GM18867 (cell line): ENCODE data around the gene RBPJ.

Experiments used
- ATAC-seq: cut with Tn5 transposase; IDR thresholded peaks from one replicate; pipeline ENCODE4 v1.9.1; 2021; ENCODE audit warnings: mild to moderate bottlenecking, moderate library complexity; ENCODE audit not compliant: unreplicated experiment

RBPJ gene

DNA sequence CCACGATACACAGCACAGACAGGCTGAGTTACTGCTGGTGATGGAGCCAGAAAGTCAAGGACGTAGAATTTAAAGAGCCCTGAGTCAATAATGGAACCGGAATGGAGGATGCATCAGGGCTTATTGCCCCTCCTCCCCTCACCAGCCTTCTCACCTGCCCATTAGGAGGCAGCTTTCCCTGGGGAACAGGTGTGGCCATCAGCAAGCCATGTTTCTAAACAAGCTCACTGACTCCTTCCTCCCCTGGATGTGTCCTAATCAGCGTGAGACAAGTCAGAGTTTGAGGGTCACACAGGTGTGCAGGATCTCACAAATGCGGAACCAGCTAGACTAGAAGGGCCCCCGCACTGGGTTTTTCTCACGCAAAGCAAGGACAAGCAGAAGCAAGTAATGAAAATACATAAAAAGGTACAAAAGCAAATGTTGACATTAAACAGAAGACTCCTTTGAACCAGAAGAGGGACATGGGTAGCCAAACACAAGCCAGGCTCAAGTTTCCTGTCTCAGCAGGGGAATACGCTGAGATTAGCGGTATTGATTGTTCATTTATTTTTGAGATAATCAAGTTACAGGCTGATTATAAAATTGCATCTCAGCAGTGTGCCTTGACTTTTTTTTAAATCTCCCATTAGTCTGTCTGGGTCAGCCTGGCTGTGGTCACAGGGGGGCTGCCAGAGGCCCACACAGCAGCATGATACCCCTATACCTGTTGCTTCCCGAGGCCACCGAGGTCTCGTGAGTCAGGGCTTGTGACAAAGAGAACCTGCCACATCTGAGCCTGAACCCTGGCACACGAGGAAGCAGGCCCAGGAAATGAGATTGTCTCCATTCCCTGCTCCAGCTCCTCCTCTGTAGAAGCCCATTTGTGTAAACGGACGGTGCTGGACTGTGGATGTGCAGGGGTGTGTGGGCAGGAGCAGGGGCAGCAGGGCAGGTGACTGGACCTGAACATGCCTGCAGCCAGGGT lies 132.0 kb downstream of the RBPJ start:
- ATAC-seq: no peak

DNA sequence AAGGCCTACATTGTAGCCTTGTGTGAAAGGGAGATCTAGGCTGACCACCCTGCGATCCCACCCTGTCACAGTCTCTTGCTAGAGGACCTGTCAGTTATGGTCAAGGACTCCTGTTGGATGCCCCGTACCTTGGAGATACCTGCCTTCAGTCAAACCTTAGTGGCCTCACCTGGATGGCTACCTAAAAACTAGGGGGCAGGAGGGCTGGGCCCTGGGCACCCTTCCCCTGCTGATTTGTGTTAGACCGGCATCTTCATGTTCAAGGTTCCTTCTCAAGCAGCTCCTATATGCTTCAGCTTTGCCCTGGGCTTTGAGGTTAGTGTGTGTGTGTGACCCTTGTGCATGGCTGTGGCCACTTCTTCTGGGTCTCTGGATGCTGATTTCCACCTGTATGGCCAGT lies 134.1 kb downstream of the RBPJ start:
- ATAC-seq: no peak

DNA sequence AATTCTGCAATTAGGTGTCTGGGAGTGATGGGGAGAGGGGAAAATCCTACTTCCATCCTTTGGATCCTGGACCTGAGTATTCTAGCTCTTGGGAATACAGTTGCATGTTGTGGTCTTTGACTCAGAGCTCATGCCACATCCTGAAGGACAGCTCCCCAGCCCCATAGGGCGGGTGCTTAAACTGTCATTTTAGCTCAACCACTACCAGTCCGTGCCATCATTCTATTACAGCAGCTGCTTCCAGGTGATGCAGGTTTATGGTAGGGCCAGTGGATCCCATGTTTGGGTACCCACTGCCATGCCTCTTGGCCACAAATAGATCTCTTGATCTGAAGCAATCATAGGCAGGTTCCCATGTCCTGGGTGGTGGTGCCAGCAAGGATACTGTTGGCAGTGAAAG lies 134.8 kb downstream of the RBPJ start:
- no peak for ATAC-seq

DNA sequence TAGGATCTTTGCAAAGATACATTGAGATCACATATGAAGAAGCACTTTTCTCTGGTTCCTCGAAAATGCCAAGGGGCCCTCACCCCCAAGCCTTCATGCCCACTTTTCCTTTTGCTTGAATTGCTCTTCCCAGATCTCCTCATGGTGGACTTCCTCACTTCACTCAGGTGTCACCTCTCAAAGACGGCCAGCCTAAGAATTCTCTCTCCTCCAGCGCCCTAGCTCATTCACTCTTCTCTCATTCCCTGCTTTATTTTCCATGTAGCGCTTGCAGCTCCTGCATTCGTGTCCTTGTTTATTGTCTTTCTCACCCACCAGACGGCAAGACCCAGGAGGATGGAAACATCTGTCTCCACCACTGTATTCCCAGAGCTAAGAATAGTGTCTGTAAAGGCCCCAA lies 136.6 kb downstream of the RBPJ start:
- ATAC-seq: no peak

DNA sequence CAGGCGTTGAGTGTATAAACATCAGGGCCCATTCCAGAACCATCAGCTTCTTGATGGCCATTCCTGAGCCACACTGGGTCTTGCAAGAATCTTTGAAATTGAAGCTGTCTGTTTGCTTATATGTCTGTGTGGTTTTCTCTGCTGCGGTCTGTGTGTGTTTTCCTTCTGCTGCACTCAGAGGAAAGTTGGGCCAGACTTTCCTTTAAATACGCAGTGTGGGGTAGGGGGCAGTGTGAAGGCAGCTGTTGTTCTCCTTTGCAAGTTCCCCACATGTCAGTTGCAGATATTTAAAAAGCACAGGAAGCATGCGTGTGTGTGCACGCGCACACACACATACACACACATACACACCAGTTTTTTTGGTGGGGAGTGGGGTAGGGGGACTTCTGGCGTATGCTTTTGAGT lies 137.3 kb downstream of the RBPJ start:
- ATAC-seq: no peak

DNA sequence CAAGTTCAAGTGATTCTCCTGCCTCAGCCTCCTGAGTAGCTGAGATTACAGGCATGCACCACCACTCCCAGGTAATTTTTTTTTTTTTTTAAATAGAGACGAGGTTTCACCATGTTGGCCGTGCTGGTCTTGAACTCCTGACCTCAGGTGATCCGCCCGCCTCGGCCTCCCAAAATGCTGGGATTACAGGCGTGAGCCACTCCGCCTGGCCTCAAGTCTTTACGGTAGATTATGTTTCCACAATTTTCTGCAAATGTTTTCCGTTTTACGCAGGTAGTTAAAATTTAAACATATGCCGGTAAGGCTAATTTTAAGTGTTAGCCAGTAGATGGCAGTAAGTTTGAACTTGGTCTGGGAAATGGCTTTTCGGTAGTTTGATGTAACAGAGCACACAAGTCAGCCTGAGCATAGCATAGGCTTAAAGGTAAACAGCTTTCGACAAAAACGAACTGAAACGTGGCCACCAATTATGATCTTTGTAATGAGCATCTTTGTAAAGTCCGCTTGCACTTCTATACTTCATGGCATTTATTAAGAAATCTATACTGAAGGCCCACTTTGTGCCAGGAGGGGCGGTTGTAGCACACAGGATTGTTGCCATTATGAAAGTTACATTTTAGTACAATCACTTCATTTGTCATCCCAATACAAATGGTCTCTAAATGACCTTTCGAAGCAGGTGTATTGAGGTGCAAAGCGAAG lies 138.4 kb downstream of the RBPJ start:
- peak; percentile 78 for ATAC-seq

DNA sequence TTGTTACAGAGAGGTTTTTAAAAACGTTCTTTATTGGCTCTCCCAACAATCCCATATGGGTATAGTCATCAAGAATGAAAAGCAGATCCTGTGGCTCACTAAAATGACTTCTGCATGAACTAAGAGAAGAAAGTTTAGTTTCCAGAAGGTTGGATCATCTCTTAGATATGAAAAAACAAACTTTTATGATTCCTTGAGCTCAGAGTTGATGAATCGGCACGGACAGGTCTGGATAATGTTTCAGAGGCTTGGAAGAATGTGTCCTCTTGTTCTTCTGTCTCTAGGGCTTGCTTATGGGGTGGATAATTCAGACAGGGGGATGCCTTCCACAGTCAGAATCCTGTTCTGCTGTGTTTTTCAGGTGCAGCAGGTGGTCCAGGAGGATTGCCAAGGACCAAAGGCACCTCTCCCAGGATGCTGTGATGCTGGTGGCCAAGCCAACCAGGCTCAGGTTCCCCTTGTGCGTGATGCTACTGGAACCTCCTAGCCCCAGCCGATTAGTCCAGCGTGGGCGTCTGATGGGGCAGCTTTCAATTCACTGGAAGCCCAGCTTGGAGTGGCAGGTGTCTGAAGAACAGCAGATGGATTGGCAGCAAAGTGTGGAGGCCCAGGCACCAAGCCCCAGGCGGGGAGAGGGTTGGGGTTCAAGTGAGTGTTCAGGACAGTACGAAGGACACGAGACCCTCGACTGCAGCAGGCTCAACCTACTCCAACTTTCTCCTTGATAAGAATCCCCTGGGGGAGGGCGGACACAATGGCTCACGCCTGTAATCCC lies 139.1 kb downstream of the RBPJ start:
- no peak for ATAC-seq

DNA sequence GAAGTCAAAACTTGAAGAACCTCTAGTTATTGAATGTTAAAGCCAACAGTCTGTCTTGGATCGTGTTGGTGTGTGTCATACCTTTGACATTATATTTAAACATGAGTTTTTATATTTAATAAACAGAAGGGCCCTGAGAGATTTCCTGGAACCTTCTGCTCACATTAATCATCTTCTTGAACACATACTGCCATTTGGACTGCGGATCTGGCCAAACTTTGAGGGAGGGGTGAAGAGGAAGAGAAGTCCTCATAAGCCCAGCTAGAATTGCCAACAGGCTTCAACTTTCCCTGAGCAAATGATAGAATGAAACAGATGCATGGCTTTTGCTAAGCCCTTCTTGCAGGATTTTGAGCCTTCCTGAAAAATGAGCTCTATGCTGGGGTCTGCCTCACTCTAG lies 142.1 kb downstream of the RBPJ start:
- no peak for ATAC-seq

DNA sequence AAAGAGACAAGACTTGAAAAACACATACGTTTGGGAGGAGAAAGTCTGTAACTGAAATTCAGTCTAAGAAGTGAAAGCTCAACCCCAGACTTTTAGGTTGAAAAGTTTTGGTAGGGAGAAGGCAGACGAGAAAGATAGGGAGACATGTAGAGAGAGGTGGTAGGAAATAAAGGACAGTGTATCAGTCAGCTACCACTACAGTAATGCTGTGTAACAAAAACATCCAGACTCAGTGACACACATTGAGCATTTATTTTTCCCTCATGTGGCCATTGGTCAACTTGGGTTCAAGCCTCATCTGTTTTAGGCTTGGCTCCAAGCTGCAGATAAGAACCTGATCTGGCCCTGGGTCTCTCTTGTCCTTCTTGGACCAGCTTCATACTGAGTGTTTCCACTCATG lies 142.6 kb downstream of the RBPJ start:
- no peak for ATAC-seq

DNA sequence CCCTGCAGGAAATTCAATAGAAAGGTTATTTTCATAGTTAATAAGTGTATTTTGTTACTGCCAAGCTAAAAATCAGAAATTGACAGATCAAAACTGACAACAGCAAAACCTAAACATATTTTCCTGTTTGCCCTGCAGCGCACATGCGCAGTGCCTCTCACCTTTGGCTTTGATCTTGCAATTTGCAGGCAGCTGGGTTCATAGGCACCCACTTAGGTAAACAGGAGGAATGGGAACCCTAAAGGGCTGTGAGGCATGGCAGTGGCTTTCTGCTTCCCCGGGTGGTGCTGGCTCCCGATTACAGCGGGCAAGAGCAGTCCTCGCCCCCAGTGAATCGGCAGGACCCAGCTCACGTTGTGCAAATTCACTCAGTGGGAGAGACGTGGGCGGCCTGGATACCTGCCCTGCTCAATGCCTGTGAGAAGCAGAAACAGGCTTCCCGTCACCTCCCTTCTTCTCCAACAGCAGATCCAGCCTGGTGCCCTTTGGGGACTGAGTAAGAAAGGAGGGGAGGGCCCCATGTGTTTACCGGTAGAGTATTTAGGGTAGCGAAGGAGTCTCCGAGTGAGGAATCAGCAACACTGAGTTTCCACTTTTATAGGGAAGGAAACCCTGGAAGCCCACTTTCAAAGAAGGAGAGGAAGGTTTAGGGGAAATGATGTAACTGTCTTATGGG lies 143.7 kb downstream of the RBPJ start:
- ATAC-seq: no peak

DNA sequence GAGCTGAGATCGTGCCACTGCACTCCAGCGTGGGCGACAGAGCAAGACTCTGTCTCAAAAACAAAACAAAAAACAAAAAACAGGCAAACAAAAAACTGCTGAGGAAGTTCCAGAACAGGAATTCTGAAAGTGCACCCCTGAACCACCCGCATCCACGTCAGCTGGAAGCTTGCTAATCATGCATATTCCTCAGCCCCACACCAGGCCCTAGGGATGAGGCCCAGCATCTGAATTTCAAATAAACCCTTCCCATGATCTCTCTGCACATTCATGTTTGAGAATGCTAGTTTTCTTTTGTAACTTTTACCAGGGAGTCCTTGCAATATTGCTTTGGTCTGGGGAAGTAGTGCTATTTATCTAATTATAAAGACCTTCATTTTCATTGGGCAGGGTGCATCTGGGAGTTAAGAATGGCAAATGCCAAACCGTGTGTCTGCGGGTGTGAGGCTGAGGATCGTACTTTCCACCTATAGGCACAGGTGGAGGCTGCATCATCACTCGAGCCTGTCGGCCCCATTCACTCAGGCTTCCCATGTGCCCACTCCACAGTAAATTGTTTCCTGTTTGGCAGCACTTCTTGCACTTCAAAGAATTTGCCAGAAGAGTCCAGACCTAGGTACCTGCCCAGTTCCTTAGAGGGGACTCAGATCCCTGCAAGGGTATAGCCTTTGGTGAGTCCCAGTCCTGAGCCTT lies 145.9 kb downstream of the RBPJ start:
- no peak for ATAC-seq

DNA sequence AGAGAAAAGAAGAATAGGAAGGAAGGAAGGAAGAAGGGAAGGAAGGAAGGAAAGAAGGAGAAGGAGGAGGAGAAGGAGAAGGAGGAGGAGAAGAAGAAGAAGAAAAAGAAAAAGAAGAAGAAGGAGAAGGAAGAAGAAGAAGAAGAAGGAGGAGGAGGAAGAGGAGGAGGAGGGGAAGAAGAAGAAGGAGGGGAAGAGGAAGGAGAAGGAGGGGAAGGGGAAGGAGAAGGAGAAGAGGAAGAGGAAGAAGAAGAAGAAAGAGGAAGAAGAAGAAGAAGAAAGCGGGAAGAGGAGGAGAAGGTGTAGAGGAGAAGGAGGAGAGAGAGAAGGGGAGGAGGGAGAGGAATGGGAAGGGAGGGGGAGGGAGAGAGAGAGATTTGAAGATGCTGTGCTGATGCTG lies 146.9 kb downstream of the RBPJ start:
- ATAC-seq: no peak

DNA sequence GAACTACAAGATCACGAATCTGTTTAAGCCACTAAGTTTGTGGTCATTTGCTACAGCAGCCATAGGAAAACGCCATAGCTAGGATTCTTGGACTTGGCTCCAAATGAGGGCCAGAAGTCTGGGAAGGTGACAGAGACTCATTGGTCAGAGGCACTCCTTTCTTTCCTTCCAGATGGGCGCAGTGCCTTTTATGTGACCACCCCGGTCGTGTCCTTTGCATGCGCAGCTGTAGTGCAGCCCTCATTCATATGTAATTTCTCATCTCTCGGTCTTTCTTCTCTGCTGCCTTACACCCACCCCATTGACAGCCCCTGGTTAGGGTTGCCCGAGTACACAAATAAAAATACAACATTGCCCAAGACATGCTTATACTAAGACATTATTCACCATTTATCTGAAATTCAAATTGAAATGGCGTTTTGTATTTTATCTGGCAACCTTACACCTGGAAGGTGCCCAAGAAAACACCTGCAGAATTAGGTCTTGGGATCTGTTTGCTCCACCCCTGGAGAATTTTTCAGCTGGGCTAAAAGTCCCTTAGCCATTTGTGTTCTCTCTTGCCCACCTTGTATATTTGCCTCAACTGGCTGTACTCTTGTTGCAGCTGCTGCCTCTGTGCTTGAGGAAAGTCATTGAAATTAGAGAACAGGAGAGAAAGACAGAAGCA lies 147.6 kb downstream of the RBPJ start:
- ATAC-seq: no peak

DNA sequence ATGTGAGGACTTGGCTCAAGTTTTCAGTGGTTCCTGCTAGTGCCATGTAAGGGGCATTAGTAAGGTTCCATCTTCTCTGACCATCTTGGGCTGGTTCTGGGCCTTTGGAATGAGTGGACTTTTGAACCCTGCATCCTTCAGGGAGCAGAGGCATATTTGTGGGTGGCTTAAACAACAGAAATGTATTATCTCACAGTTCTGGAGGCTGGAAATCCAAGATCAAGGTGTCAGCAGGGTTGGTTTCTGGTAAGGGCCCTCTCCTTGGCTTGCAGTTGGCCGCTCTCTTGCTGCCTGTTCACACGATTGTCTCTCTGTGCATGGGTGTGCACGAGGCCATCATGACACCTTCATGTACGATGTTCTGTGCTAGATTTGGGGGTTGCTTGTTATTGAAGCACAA lies 148.2 kb downstream of the RBPJ start:
- no peak for ATAC-seq

DNA sequence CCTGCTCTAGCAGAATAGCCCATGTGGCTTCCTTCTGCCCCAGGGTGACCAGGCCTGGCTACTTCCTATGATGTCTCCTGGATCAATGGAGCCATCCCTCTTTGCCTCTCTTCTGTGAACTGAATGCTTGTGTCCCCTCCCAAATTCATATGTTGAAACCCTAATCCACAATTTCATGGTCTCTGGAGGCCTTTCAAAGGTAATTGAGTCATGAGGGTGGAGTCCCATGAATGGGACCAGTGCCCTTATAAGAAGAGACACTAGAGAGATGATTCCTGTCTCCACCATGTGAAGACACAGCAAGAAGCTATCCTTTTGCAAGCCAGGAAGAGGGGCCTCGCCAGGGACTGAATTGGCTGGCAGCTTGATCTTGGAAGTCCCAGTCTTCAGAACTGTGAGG lies 151.1 kb downstream of the RBPJ start:
- ATAC-seq: no peak

DNA sequence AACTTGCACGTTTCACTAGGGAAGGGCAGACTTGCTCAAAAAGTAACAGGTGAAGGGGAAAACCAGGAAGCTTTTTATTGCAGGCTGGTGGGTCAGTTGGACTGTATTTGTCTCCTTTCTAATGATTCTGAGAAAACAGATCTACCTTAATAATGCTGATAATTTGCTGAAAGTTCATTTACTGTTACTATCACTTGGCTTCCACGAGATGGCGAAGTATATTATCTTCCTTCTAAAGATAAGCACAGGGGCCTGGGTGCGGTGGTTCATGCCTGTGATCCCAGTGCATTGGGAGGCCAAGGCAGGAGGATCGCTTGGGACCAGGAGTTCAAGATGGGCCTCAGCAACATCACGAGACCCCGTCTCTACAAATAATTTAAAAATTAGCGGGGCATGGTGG lies 153.1 kb downstream of the RBPJ start:
- no peak for ATAC-seq

DNA sequence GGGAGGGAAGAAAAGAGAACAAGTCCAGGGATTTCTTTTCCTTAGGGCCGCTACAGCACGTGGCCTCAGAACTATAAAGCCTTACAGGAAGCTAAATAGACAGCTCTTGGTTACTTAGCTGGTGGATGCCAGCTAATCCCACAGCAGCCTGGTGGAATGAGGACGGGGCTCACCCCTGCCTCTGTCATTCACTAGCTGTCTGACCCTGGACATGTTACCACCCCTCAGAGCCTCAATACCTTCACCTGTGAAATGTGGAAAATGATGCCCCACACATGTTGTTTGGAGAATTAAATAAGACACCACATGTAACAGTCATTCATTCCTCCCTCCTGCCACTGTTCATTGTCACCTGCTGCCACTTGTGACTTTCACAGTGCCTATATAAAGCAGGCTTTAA lies 153.7 kb downstream of the RBPJ start:
- no peak for ATAC-seq

DNA sequence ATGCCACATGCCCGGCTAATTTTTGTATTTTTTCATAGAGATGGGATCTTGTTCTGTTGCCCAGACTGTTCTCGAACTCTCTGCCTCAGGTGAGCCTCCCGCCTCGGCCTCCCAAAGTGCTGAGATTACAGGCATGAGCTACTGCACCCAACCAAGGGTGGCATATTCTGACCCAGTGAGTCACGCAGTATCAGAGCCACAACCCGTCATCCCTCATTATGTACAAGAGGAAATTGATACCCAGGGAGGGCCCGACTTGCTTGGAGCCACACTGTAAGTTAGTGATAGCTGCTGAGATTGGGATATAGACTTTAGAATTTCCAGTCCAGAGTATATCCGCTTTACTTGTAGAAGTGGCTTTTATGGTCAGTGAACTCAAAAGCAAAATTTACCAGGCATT lies 154.9 kb downstream of the RBPJ start:
- ATAC-seq: no peak

DNA sequence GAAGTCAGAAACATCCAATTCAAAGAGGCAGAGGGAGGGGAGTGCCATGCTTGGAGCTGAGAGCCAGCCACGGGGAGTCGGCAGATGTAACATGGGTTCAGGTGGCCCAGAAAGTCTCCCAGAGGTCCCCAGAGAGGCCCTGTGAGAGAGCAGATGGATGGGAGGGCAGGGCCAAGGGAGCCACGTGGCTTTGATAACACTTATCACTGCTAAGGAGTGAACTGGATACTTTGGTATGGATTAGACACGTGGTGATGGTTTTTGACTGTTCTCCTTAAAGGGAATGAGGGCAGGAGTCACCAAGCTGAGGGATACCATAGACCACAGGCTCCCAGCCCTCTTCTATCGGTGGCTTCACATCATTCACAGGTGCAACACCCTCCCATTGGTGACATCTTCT lies 155.7 kb downstream of the RBPJ start:
- no peak for ATAC-seq

DNA sequence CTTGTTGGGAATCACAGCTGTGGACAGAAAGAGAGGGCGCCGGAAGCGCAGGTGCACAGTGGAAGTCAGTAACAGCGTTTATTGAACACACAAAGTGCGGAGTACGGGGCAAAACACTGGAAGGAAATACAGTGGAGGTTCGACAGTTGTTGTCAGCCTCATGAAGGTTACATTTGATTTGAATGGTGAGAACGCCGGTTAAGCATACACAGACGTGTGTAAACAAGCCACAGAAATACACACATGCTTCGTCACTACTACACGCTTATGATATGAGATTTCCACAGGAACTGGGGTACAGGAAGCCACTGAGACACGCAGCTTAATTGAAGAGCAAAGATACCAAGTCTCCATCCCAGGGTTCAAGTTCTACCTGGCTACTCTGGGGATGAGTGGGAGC lies 157.5 kb downstream of the RBPJ start:
- ATAC-seq: no peak
